WTC11 (cell line): Measurements from ENCODE around the gene C19orf44.

Experiments
- CTCF ChIP-seq: fragments of 200-600 bp; IDR thresholded peaks from 2 replicates; pipeline ENCODE4 v1.8.0; 2022; ENCODE audit warnings: antibody characterized with exemption
- FOXJ3 ChIP-seq: sonication (generic); formaldehyde crosslinking; IDR thresholded peaks from 2 replicates; pipeline ENCODE4 v1.9.0; 2021; ENCODE audit warnings: missing genetic modification reagents, mild to moderate bottlenecking, borderline replicate concordance
- KAT7 ChIP-seq: sonication (generic); formaldehyde crosslinking; IDR thresholded peaks from 2 replicates; pipeline ENCODE4 v1.8.1; 2023; ENCODE audit warnings: missing genetic modification reagents, mild to moderate bottlenecking, borderline replicate concordance
- MAX ChIP-seq: sonication (generic); formaldehyde crosslinking; IDR thresholded peaks from 2 replicates; pipeline ENCODE4 v1.8.0; 2022; ENCODE audit warnings: mild to moderate bottlenecking, missing genetic modification reagents
- MYBL2 ChIP-seq: sonication (generic); formaldehyde crosslinking; IDR thresholded peaks from 2 replicates; pipeline ENCODE4 v1.8.1; 2023; ENCODE audit warnings: mild to moderate bottlenecking, moderate library complexity, missing genetic modification reagents
- PREB ChIP-seq: sonication (generic); formaldehyde crosslinking; IDR thresholded peaks from 2 replicates; pipeline ENCODE4 v1.8.1; 2022; ENCODE audit warnings: mild to moderate bottlenecking, missing genetic modification reagents, moderate library complexity, borderline replicate concordance
- RELA ChIP-seq: sonication (generic); formaldehyde crosslinking; IDR thresholded peaks from 2 replicates; pipeline ENCODE4 v1.8.1; 2022; ENCODE audit warnings: missing genetic modification reagents, mild to moderate bottlenecking, borderline replicate concordance
- TP53 ChIP-seq: sonication (generic); formaldehyde crosslinking; IDR thresholded peaks from 2 replicates; pipeline ENCODE4 v1.8.1; 2023; ENCODE audit warnings: mild to moderate bottlenecking, missing genetic modification reagents

GRCh38 chr19:16554776-16555175, 58.6 kb downstream of the C19orf44 start:
- TF ChIP-seq CTCF: no peak
- no peak for TF ChIP-seq RELA (CRISPR knock-in tag)
- TF ChIP-seq FOXJ3 (CRISPR knock-in tag): no peak
- TF ChIP-seq MAX (CRISPR knock-in tag): no peak
- TF ChIP-seq PREB (CRISPR knock-in tag): no peak
- TF ChIP-seq MYBL2 (CRISPR knock-in tag): no peak
- TF ChIP-seq KAT7: no peak
- no peak for TF ChIP-seq TP53 (CRISPR knock-in tag)
